Erythroblast (primary cell): ENCODE results near the gene TUBB4B.

ENCODE experiments used
- GATA1 ChIP-seq: IDR thresholded peaks from 2 replicates; pipeline ENCODE4 v1.6.1; 2011; ENCODE audit warnings: low read depth, mild to moderate bottlenecking, control low read depth, low read length, moderate library complexity
- POLR2A ChIP-seq: IDR thresholded peaks from 2 replicates; pipeline ENCODE4 v1.6.1; 2011; ENCODE audit warnings: mild to moderate bottlenecking, low read length

DNA sequence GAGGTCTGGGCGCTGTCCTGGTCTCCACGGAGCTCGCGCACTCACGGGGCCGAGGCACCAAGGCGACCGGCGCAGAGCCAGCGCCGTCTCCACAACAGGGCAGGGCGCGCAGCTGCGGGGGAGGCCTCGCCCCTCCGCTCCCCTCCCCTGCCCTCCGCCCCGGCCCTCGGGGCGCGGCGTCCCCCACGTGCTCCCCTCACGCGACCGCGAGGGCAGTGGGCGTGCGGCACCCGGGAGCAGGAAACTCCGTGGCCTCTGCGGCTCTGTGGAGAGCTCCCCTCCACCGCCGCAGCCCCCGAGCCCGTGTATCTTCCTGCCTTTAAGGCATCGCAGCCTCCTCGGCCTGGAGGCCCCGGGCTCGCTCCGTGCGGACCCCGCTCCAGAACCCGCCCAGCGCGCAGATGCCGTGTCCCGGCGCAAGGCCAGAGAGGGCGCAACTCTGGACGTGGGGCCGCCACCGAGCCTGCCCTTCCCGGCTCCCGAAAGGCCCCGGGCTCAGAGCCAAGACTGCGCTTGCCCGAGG lies 708 bp upstream of the TUBB4B start:
- TF ChIP-seq POLR2A (no peak), GATA1 (no peak)
